CD4-positive, alpha-beta T cell treated with Interferon gamma for 1 hour (primary cell): ENCODE results near the gene TMEM14A.
"Not testable (repeated sequence)": the region's sequence is repeated elsewhere in the genome, so short reads cannot be mapped to it uniquely, and the experiment has no call there.

Source experiments
- DNase-seq: peaks from one replicate; pipeline ENCODE4 v3.0.0-alpha.2; 2020

The TMEM14A gene

DNA sequence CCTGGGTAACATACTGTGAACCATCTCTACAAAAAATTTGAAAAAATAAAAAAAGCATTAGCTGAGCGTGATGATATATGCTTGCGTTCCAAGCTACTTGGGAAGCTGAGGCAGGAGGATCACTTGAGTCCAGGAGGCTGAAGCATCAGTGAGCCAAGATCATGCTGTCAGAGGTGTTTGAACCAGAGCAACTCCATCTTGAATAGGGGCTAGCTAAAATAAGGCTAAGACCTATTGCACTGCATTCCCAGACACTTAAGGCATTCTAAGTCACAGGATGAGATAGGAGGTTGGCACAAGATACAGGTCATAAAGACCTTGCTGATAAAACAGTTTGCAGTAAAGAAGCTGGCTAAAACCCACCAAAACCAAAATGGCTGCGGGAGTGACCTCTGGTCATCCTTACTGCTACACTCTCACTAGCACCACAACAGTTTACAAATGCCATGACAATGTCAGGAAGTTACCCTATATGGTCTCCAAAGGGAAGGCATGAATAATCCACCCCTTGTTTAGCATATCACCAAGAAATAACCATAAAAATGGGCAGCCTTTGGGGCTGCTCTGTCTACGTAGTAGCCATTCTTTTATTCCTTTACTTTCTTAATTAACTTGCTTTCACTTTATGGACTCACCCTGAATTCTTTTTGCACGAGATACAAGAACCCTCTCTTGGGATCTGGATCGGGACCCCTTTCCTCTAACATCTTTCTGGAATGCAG lies 34.0 kb downstream of the TMEM14A start:
- DNase-seq, result not testable (repeated sequence)

- no peak for DNase-seq
Observed at GRCh38 chr6:52706001-52706400, 35.1 kb downstream of the TMEM14A start.

GRCh38 chr6:52707963-52708680 lies 37.2 kb downstream of the TMEM14A start:
- no peak for DNase-seq

GRCh38 chr6:52712136-52712535 lies 41.2 kb downstream of the TMEM14A start:
- DNase-seq, result no peak

DNA sequence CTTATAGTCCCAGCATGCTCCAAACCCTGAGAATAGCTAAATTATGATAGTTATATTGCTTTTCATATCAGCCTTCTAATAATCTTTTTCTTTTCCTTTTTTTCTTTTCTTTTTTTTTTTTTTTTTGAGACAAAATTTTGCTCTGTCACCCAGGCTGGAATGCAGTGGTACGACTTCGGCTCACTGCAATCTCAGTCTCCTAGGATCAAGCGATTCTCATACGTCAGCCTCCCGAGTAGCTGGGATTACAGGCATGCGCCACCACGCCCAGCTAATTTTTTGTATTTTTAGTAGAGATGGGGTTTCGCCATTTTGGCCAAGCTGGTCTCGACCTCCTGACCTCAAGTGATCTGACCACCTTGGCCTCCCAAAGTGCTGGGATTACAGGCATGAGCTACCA lies 43.8 kb downstream of the TMEM14A start:
- DNase-seq, result not testable (repeated sequence)

- no peak for DNase-seq
Observed at GRCh38 chr6:52718550-52718949, 47.6 kb downstream of the TMEM14A start.

DNA sequence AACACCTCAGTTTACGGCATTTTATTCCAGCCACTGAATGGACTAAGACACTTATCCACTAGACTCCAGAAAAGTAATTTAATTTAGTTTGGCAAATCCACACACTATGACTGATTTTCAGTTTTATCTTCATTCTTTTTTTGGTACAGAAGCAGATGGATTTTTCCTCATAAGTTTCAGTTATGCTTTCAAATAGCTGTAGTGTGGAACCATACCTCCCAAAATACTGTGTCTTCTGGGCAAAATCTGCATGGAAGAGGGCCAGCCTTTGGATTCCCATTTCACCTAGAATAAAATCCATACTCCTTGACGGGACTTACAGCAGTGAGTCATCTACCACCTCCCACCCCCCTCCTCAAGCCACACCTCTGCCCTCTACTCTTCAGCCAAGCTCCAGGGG lies 49.4 kb downstream of the TMEM14A start:
- no peak for DNase-seq

DNA sequence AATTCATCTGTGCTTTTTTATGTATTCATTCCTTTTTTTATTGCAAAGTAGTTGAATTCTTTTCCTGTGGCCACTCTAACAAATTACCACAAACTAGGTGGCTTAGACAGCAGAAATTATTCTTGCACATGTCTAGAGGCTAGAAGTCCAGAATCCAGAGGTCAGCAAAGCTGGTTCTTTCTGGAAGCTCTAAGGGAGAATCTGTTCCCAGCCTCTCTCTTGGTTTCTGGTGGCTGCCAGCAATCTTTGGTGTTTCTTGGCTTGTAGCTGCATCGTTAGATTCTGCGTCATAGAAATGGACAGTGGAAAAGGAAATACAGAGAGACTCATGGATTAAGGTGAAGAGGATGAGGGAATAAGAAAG lies 53.1 kb downstream of the TMEM14A start:
- no peak for DNase-seq

- DNase-seq, result peak; percentile 26
Observed at GRCh38 chr6:52724406-52725121, 53.7 kb downstream of the TMEM14A start.

DNA sequence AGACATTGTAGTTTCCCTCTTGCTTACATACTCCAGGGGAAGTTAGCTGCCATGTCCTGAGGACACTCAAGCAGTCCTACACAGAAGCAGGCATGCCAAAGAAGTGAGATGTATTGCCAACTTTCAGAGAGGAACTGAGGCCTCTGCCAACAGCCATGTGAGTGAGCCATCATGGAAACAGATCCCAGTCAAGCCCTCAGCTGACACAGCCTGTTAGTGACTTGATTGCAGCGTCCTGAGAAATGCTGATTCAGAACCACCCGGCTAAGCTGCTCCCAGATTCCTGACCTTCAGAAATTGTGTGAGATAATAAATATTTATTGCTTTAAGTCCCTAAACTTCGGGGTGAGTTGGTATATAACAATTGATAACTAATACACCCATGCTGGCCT lies 54.2 kb downstream of the TMEM14A start:
- no peak for DNase-seq

- DNase-seq, result no peak
Observed at GRCh38 chr6:52725535-52726192, 54.8 kb downstream of the TMEM14A start.

DNA sequence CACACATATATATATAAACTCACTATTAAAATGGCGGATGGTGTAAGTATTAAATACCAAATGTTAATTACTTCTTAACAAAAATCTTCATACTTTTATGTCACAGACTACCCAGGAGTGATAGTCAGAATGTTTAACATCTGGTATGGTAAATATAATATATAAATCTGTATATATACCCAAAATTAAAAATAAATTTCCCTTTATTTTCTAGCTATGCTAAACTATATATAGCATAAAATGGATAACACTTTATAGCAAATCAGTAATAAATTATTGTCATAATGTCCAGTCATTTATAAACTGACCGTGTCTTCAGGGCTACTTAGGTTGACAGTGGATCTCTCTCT lies 55.3 kb downstream of the TMEM14A start:
- no peak for DNase-seq

GRCh38 chr6:52726741-52727535 lies 56.0 kb downstream of the TMEM14A start:
- DNase-seq, result no peak

GRCh38 chr6:52727908-52728307 lies 57.0 kb downstream of the TMEM14A start:
- no peak for DNase-seq

DNA sequence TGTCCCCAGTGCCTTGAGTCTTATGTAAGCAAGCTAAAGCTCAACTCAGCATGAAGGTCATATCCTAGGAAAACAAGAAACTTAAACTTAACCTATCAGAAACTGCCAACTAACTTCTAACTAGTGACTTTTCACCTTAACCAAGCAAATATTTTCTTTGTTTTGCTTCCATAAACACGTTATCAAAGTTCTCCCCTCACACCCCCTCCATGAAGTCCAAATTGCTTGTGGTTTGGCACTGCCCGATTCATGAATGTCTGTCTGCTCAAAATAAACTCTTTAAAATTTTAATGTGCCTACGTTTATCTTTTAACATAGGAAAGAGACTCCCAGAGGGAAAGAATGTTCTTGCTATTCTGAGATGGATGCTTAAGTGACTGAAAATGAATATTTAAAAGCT lies 57.5 kb downstream of the TMEM14A start:
- DNase-seq, result no peak

DNA sequence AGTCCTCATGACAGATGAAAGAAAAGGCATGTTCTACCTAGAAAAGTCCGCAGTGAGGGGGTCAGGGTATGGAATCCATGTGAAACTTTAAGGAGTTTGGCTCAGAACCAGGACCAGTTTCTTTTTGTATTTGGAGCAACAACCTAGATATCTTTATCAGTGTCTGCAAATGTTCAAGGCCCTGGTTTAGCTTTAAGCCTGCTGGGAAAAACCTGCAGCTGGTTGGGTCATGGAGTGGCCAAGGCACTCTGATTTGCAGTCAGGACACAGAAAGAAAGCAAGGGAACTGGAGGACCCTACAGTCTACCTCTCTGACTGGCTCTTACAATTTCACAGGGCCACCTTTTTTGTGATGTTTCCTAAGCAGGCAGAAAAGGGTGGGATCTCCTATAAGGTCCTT lies 58.7 kb downstream of the TMEM14A start:
- DNase-seq, result no peak

DNA sequence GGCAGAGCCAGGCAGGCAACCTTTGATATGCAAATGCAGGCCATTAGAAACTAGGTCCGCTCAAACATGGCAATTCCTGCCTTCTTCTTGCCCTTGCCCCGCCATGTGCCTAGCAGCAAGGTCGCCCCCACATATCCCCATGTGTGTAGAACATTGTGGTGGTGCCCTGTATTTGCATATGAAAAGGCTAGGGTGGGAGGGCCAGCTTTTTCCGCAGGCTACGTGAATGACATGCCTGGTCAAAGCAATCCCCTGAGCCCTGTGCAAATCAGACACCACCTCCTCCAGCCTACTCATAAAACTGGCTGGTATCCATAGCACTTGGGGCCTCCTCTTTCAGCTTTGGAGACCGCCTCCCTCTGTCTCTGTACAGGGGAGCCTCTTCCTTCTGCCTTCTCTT lies 60.8 kb downstream of the TMEM14A start:
- DNase-seq, result no peak

DNA sequence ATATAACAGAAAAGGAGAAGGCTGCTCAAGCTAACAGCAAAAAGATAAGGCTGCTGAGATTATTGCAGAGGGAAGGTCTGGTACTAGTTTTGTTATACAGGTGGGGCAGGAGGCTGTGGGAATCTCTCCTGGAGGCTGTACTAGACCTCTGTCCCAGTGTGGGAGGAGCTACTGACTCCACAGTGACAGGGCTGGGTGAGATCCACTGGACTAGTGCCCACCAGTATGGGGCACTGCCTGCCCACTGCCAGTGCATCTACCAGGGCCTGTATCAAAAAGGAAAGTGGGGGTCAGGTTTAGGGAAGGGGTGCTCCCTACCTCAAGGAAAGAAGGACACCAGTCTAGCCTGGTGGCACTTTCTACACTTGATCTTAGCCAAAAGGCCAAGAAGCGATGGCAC lies 62.3 kb downstream of the TMEM14A start:
- DNase-seq, result no peak

DNA sequence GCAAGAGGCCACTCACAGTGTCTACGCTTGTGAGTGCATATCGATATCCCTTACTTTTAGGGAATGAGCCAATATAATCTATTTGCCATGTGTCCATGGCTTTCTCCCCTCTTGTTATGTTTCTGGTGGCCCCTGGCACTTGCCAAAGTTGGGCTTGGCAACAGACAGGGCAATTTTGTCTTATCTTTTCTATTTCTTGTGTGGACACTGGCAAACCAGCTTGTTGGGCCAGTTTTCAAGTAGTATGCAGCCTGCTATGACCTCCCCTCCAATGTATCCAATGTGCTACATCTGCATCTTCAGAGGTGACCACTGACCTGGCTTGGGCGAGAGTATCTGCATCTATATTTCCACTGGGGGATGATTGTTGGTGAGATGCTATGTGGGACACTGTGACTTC lies 63.2 kb downstream of the TMEM14A start:
- DNase-seq, result no peak

GRCh38 chr6:52735071-52735470 lies 64.2 kb downstream of the TMEM14A start:
- no peak for DNase-seq

DNA sequence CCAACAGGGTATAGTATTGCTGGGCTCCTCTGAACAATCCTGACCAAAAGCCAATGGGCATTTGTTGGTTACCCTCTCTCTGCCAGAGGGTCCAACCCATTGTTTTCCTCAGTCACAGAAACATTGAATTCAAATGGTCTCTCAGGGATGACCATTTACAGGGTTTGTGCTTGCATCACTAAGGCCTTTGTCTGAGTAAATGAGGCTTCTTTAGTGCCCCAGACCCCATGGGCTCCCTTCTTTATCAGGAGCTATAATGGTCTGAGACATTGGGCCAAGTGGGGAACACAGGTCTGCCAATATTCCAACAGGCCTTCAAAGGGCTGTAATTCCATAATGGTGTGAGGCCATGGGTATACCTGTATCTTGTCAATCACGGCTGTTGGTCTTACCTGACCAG lies 65.2 kb downstream of the TMEM14A start:
- DNase-seq, result no peak
